H1 (cell line): ENCODE measurements around the gene AMOT. TPM values are rescaled to one million over a fixed set of nuclear protein-coding genes. Genes with fewer than 3 reads are reported as not detected.

Source experiments
- CTCF ChIA-PET: fragments of 300-600 bp; sonication (Branson Sonifier 250); formaldehyde crosslinking; loops from one replicate; lab custom pipeline; 2021; ENCODE audit not compliant: partially characterized antibody; lab: Charles Lee
- POLR2A ChIA-PET: fragments of 300-600 bp; sonication (Branson Sonifier 250); formaldehyde crosslinking; loops from one replicate; lab custom pipeline; 2021; ENCODE audit warnings: inconsistent platforms; ENCODE audit not compliant: partially characterized antibody; lab: Charles Lee
- DNase-seq, 2 experiments: peaks; one replicate each; pipeline versions ENCODE4 v3.0.0 to v3.0.0-alpha.2; 2010 to 2022; ENCODE audit warnings: low spot score in 2 of 2, low read depth in 1 of 2, mixed read lengths in 1 of 2
- FAIRE-seq: peaks from 2 replicates; lab custom pipeline; 2011; peaks lifted over from hg19 to GRCh38; lab: Jason Lieb, UNC
- H2AFZ ChIP-seq: 2 replicates; pipeline ENCODE4 v1.8.1; 2012; ENCODE audit warnings: low read length, inconsistent platforms
- H2AK5ac ChIP-seq: 2 replicates; pipeline ENCODE4 v1.6.1; 2013; ENCODE audit warnings: low read depth, low read length
- H2BK120ac ChIP-seq: replicated peaks from 2 replicates; pipeline ENCODE3; 2013; ENCODE audit warnings: low read depth, low read length, inconsistent platforms
- H2BK12ac ChIP-seq: 2 replicates; pipeline ENCODE4 v1.6.1; 2013; ENCODE audit warnings: low read depth, low read length
- H2BK15ac ChIP-seq: 2 replicates; pipeline ENCODE4 v1.6.1; 2013; ENCODE audit warnings: low read length
- H2BK20ac ChIP-seq: 2 replicates; pipeline ENCODE4 v1.6.1; 2013; ENCODE audit warnings: low read length
- H2BK5ac ChIP-seq: 2 replicates; pipeline ENCODE4 v1.6.1; 2013; ENCODE audit warnings: low read depth, low read length
- H3K14ac ChIP-seq: 2 replicates; pipeline ENCODE4 v1.6.1; 2013; ENCODE audit warnings: inconsistent platforms; ENCODE audit not compliant: insufficient read length
- H3K18ac ChIP-seq: 2 replicates; pipeline ENCODE4 v1.6.1; 2013; ENCODE audit warnings: low read length; ENCODE audit errors: extremely low read depth
- H3K23ac ChIP-seq: 2 replicates; pipeline ENCODE4 v1.6.1; 2013; ENCODE audit warnings: inconsistent platforms; ENCODE audit not compliant: insufficient read length
- H3K23me2 ChIP-seq: 2 replicates; pipeline ENCODE4 v1.6.1; 2013; ENCODE audit warnings: low read depth, low read length
- H3K27ac ChIP-seq: 2 replicates; pipeline ENCODE4 v1.6.1; 2011; ENCODE audit warnings: low read depth, low read length, inconsistent platforms
- H3K27me3 ChIP-seq, 4 experiments: replicated peaks in 1 of 4; 1 replicate in 1 of 4; 2 replicates in 3 of 4; pipeline versions ENCODE4 v1.6.1 to v1.8.1; 2011 to 2013; ENCODE audit warnings: low read length in 3 of 4, mild to moderate bottlenecking in 3 of 4, inconsistent platforms in 2 of 4, mixed read lengths in 2 of 4, moderate library complexity in 1 of 4; ENCODE audit not compliant: control insufficient read depth in 3 of 4, insufficient read depth in 3 of 4; ENCODE audit errors: extremely low read depth in 1 of 4
- H3K36me3 ChIP-seq, 4 experiments: 2 replicates each; pipeline versions ENCODE4 v1.6.1 to v1.8.1; 2011 to 2013; ENCODE audit warnings: mild to moderate bottlenecking in 4 of 4, low read length in 3 of 4, moderate library complexity in 2 of 4, control low read depth in 1 of 4, inconsistent platforms in 1 of 4; ENCODE audit not compliant: insufficient read depth in 4 of 4, control insufficient read depth in 2 of 4
- H3K4ac ChIP-seq: replicated peaks from 2 replicates; pipeline ENCODE3; 2013; ENCODE audit warnings: low read length, low read depth, mixed read lengths, inconsistent platforms; ENCODE audit not compliant: insufficient read length
- H3K4me1 ChIP-seq, 4 experiments: replicated peaks in 1 of 4; 1 replicate in 1 of 4; 2 replicates in 3 of 4; pipeline versions ENCODE4 v1.6.1 to v1.8.1; 2011 to 2013; ENCODE audit warnings: low read length in 3 of 4, inconsistent platforms in 2 of 4, mixed read lengths in 1 of 4; ENCODE audit not compliant: insufficient read depth in 4 of 4, control insufficient read depth in 3 of 4
- H3K4me2 ChIP-seq, 2 experiments: 2 replicates each; pipeline versions ENCODE4 v1.6.1 to v1.8.1; 2011 to 2013; ENCODE audit warnings: low read depth in 2 of 2, low read length in 2 of 2, control low read depth in 1 of 2, inconsistent platforms in 1 of 2, mild to moderate bottlenecking in 1 of 2; ENCODE audit not compliant: insufficient read depth in 1 of 2
- H3K4me3 ChIP-seq, 4 experiments: fragments of 200-600, 300-600 bp in 1 of 4; sonication (generic), shearing (Covaris generic), sonication (Bioruptor Twin) in 1 of 4; 2 replicates each; pipeline versions ENCODE4 v1.5.1 to v1.8.1; 2011 to 2016; ENCODE audit warnings: low read length in 4 of 4, low read depth in 3 of 4, control low read depth in 2 of 4, inconsistent platforms in 2 of 4, mild to moderate bottlenecking in 2 of 4, mixed read lengths in 1 of 4, moderate library complexity in 1 of 4; ENCODE audit not compliant: insufficient read depth in 2 of 4; ENCODE audit errors: extremely low read depth in 1 of 4
- H3K56ac ChIP-seq: replicated peaks from 2 replicates; pipeline ENCODE3; 2013; ENCODE audit warnings: low read depth, mild to moderate bottlenecking, mixed read lengths, low read length, inconsistent platforms; ENCODE audit not compliant: insufficient read length
- H3K79me1 ChIP-seq: 2 replicates; pipeline ENCODE4 v1.6.1; 2013; ENCODE audit warnings: low read depth, low read length, control low read depth
- H3K79me2 ChIP-seq, 2 experiments: 2 replicates each; pipeline versions ENCODE4 v1.6.1 to v1.8.1; 2012 to 2013; ENCODE audit warnings: low read length in 2 of 2, mild to moderate bottlenecking in 2 of 2, inconsistent platforms in 1 of 2; ENCODE audit not compliant: insufficient read depth in 2 of 2, control insufficient read depth in 1 of 2
- H3K9ac ChIP-seq, 4 experiments: replicated peaks in 1 of 4; 1 replicate in 1 of 4; 2 replicates in 3 of 4; pipeline versions ENCODE4 v1.6.1 to v1.8.1; 2011 to 2013; ENCODE audit warnings: low read depth in 3 of 4, low read length in 3 of 4, control low read depth in 2 of 4, mild to moderate bottlenecking in 2 of 4, moderate library complexity in 2 of 4, inconsistent platforms in 1 of 4; ENCODE audit errors: extremely low read depth in 1 of 4
- H3K9me3 ChIP-seq, 2 experiments: 2 replicates each; pipeline versions ENCODE4 v1.6.1 to v1.8.1; 2012 to 2013; ENCODE audit warnings: mild to moderate bottlenecking in 2 of 2, moderate library complexity in 2 of 2, control low read depth in 1 of 2, inconsistent platforms in 1 of 2, low read depth in 1 of 2, low read length in 1 of 2, mixed read lengths in 1 of 2; ENCODE audit not compliant: insufficient read depth in 2 of 2
- H4K20me1 ChIP-seq, 2 experiments: replicated peaks in 1 of 2; 2 replicates each; pipeline versions ENCODE3 to v1.8.1; 2011 to 2013; ENCODE audit warnings: inconsistent platforms in 2 of 2, low read length in 2 of 2, mild to moderate bottlenecking in 1 of 2; ENCODE audit not compliant: insufficient read depth in 2 of 2, control insufficient read depth in 1 of 2
- H4K5ac ChIP-seq: 2 replicates; pipeline ENCODE4 v1.6.1; 2013; ENCODE audit warnings: low read length, low read depth, mixed read lengths, inconsistent platforms; ENCODE audit not compliant: insufficient read length
- H4K8ac ChIP-seq: 2 replicates; pipeline ENCODE4 v1.8.0; 2013; ENCODE audit warnings: mild to moderate bottlenecking, moderate library complexity, low read length, inconsistent platforms; ENCODE audit not compliant: insufficient read depth; ENCODE audit errors: extremely low read depth
- H4K91ac ChIP-seq: replicated peaks from 2 replicates; pipeline ENCODE3; 2013; ENCODE audit warnings: low read length, mixed read lengths, inconsistent platforms; ENCODE audit not compliant: insufficient read length
- BACH1 ChIP-seq: IDR thresholded peaks from 2 replicates; pipeline ENCODE4 v1.6.1; 2012; ENCODE audit warnings: low read length, improper control_type of control experiment
- POU5F1 ChIP-seq: IDR thresholded peaks from 2 replicates; pipeline ENCODE4 v1.6.1; 2011; ENCODE audit warnings: low read depth, mild to moderate bottlenecking, low read length, moderate library complexity
- SP1 ChIP-seq: IDR thresholded peaks from 2 replicates; pipeline ENCODE4 v1.6.1; 2011; ENCODE audit warnings: low read depth, low read length
- SP2 ChIP-seq: IDR thresholded peaks from 2 replicates; pipeline ENCODE4 v1.6.1; 2012; ENCODE audit warnings: mild to moderate bottlenecking, low read length, inconsistent platforms
- WGBS, 2 experiments: shearing (Covaris generic) in 1 of 2; methylation state at CpG; one replicate each; pipeline versions ENCODE4 v1.1.6 to v1.1.7; 2013 to 2015; ENCODE audit warnings: low lambda C conversion rate in 2 of 2, mixed read lengths in 2 of 2, inconsistent platforms in 1 of 2, low coverage in 1 of 2, missing lambda C conversion rate in 1 of 2; ENCODE audit not compliant: insufficient replicate concordance in 2 of 2, insufficient coverage in 1 of 2, insufficient read length in 1 of 2; ENCODE audit errors: extremely low coverage in 1 of 2, missing lambda C conversion rate in 1 of 2; 5-methylcytosine and 5-hydroxymethylcytosine counted together
- polyA plus RNA-seq, 7 experiments: library from polyadenylated mRNA; depleted of rRNA in 3 of 7; stranded (reverse) in 5 of 7; unstranded in 2 of 7; fragments of >200 nt in 5 of 7; fragments of 200-250 nt in 2 of 7; gene quantifications; 1 replicate in 5 of 7; 2 replicates in 1 of 7; 4 replicates in 1 of 7; pipeline versions ENCODE4 v1.2.1 to v1.2.3, GENCODE V29; 2011 to 2013; ENCODE audit warnings: missing spikeins in 2 of 7, mixed read lengths in 2 of 7
- total RNA-seq: library from RNA; stranded (reverse); fragmentation: NEBNext Ultra II Directional; extraction: Animal tissue kit (Norgen Biotek cat#: 25700); gene quantifications from 2 replicates; pipeline ENCODE4 v1.2.1, GENCODE V29; 2021

Gene AMOT
- total and polyA plus RNA-seq, 2 of the 8 experiments (the other 6 are each of a cell fraction or from before 2014, with no cell fraction given): 2.3 to 7.1 TPM

GRCh38 chrX:112841114-112841819, 636 bp upstream of the AMOT start:
- Histone ChIP-seq H3K23me2 (no peaks in the 10 kb centered on the region; the same call in 1 of the 2 replicates), H2BK15ac (no peak overlapping the region), H2BK12ac (no peak overlapping the region), H2AK5ac (no peak overlapping the region), H2BK120ac (no peak overlapping the region), H3K14ac (no peak overlapping the region), H2AFZ (peak overlapping the region; percentile 90), H3K79me2 (no peaks in the 10 kb centered on the region), H3K4ac (no peak overlapping the region), H2BK20ac (no peak overlapping the region), H4K91ac (no peak overlapping the region), H3K27ac (no peak overlapping the region), H4K20me1 (no peaks in the 10 kb centered on the region), H3K36me3 (no peaks in the 10 kb centered on the region), H3K4me3 (peak overlapping the region; percentile 74 to 90 (median 82)), H3K9ac (peak overlapping the region in 1 of 4 experiments; percentile 60; a peak in 2 of 7 replicates), H3K23ac (no peak overlapping the region), H3K56ac (no peak overlapping the region), H3K9me3 (no peaks in the 10 kb centered on the region), H4K8ac (peak overlapping the region; percentile 74; the same call in 1 of the 2 replicates), H4K5ac (no peak overlapping the region), H3K4me2 (peak overlapping the region; percentile 60 to 93), H2BK5ac (no peak overlapping the region), H3K27me3 (peaks cover 5 to 21% (median 17%) of the 10 kb centered on the region in 4 experiments), H3K79me1 (no peaks in the 10 kb centered on the region), H3K18ac (no peak overlapping the region; the same call in 1 of the 2 replicates)
- no peak for FAIRE-seq
- POLR2A ChIA-PET: interaction anchor here (0.5 to 1.2 kb wide), 4 partner anchors 29 to 123 kb away, joined by 3 to 4 read pairs (median 4); no protein-coding TSS in a partner anchor
- CTCF ChIA-PET: interaction anchor here (1.0 kb wide), 1 partner anchor 13 kb away, joined by 3 read pairs; no protein-coding TSS in a partner anchor
- DNase-seq: peak; percentile 50 to 76
- 22% methylated on average over 8 of the region's 46 CpGs; no CpG with 5 or more reads in 1 of the 2 experiments for WGBS, 2 experiments
- TF ChIP-seq POU5F1 (no peak), SP2 (peak; percentile 39; the same call in 1 of the 2 replicates), SP1 (peak; percentile 72), BACH1 (peak; percentile 38; the same call in 1 of the 2 replicates)
- TF ChIP-seq, all 59 proteins: peak for 3
- no peaks in the 10 kb centered on the region; a peak in 1 of 7 replicates for H3K4me1 ChIP-seq
